ENCODE data around the gene SMTN. TPM values are rescaled to one million over a fixed set of nuclear protein-coding genes. Genes with fewer than 3 reads are reported as not detected.
A peak's percentile ranks its signal among the peaks of the same experiment; 100 is the strongest.
"Not testable (repeated sequence)": the region's sequence is repeated elsewhere in the genome, so short reads cannot be mapped to it uniquely, and the experiment has no call there.

Gene SMTN
- total and polyA plus RNA-seq, 9 of the 15 experiments (the other 6 are each of a cell fraction or from before 2014, with no cell fraction given): 2.5 to 41.1 (median 16.1) TPM

DNA sequence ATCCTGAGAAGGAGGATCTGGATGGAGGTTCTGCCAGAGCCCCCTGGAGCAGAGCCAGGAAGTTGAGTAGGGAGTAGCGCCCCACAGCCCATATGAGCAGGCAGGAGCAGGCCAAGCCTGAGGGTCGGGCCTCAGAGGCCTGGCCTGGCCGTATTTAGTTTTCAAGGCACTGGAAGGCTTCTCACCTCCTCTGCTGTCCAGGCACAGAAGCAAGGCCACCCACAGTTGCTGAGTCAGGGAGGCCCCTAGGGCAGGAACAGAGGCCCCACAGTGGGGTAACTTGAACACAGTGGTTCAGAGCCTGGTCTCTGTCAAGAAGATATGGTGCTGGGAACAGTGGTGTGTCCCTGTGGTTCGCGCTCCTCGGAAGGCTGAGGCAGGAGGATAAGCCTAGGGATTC, 21.5 kb upstream of the SMTN start:
- POLR2A ChIA-PET; BruUV-seq (replicated peaks); H3K4me3 ChIP-seq; H3K9me3 ChIP-seq (replicated peaks; ENCODE audit: control insufficient read depth, insufficient read depth, low read depth, low read length); CTCF ChIA-PET (ENCODE audit: low intra/inter-chr PET ratio); H4K20me1 ChIP-seq (replicated peaks; ENCODE audit: control insufficient read depth, insufficient read depth, low read length); H3K36me3 ChIP-seq (ENCODE audit: control insufficient read depth, insufficient read depth, low read length); H3K27me3 ChIP-seq (ENCODE audit: control insufficient read depth in 2 of 2, insufficient read depth in 2 of 2, low read length in 2 of 2); H3K9me1 ChIP-seq (ENCODE audit: control insufficient read depth, insufficient read depth, low read length); H3K79me2 ChIP-seq (ENCODE audit: control insufficient read depth, insufficient read depth, low read length); in situ Hi-C loops (cut with MboI): not testable (repeated sequence)
- peak overlapping the region; percentile 39 for H3K4me2 ChIP-seq (ENCODE audit: insufficient read depth, low read length)
- DNase-seq (ENCODE audit: extremely low read depth in 1 of 4, low spot score in 3 of 4) (peak in 1 of 4 experiments; percentile 50), ATAC-seq (peak; percentile 59), FAIRE-seq (peak; percentile 64)
- peak; percentile 68 for TF ChIP-seq C11orf30 (IDR thresholded peaks at IDR 0.05; ENCODE audit: low read depth)
- TF ChIP-seq ZNF316 (IDR thresholded peaks at IDR 0.05): peak; percentile 75
- peak; percentile 50; the same call in 1 of the 2 replicates for TF ChIP-seq SMAD4 (CRISPR knock-in tag; conservative IDR thresholded peaks at IDR 0.05)
- 0 out of 2 replicates have a peak, but pooled peaks have one; percentile 25 for TF ChIP-seq CXXC5 (CRISPR knock-in tag; IDR thresholded peaks at IDR 0.05)
- TF ChIP-seq NFE2 (IDR thresholded peaks at IDR 0.05; ENCODE audit: low read depth): peak; percentile 56; the same call in 1 of the 2 replicates
- TF ChIP-seq DMBX1 (CRISPR knock-in tag; IDR thresholded peaks at IDR 0.05; ENCODE audit: borderline replicate concordance): 0 out of 2 replicates have a peak, but pooled peaks have one; percentile 37
- peak; percentile 55; the same call in 1 of the 2 replicates for TF ChIP-seq ZNF583 (CRISPR knock-in tag; IDR thresholded peaks at IDR 0.05)
- peak; percentile 52; the same call in 1 of the 2 replicates for TF ChIP-seq NFRKB (IDR thresholded peaks at IDR 0.05; ENCODE audit: low read depth)
- 0 out of 2 replicates have a peak, but pooled peaks have one; percentile 33 for TF ChIP-seq ZFX (CRISPR knock-in tag; IDR thresholded peaks at IDR 0.05)
- TF ChIP-seq, protein P1, sequence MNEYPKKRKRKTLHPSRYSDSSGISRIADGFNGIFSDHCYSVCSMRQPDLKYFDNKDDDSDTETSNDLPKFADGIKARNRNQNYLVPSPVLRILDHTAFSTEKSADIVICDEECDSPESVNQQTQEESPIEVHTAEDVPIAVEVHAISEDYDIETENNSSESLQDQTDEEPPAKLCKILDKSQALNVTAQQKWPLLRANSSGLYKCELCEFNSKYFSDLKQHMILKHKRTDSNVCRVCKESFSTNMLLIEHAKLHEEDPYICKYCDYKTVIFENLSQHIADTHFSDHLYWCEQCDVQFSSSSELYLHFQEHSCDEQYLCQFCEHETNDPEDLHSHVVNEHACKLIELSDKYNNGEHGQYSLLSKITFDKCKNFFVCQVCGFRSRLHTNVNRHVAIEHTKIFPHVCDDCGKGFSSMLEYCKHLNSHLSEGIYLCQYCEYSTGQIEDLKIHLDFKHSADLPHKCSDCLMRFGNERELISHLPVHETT (CRISPR knock-in tag; conservative IDR thresholded peaks at IDR 0.05 in 1 of 2, IDR thresholded peaks at IDR 0.05 in 1 of 2): peak in 1 of 2 experiments; percentile 25; a peak in 1 of 4 replicates
- TF ChIP-seq MAFK (IDR thresholded peaks at IDR 0.05; ENCODE audit: low read length): peak; percentile 13; the same call in 1 of the 2 replicates
- TF ChIP-seq NFIC (IDR thresholded peaks at IDR 0.05): peak; percentile 32; the same call in 1 of the 2 replicates
- TF ChIP-seq MAFG (tag; conservative IDR thresholded peaks at IDR 0.05): peak; percentile 47; the same call in 1 of the 2 replicates
- TF ChIP-seq, protein P2, sequence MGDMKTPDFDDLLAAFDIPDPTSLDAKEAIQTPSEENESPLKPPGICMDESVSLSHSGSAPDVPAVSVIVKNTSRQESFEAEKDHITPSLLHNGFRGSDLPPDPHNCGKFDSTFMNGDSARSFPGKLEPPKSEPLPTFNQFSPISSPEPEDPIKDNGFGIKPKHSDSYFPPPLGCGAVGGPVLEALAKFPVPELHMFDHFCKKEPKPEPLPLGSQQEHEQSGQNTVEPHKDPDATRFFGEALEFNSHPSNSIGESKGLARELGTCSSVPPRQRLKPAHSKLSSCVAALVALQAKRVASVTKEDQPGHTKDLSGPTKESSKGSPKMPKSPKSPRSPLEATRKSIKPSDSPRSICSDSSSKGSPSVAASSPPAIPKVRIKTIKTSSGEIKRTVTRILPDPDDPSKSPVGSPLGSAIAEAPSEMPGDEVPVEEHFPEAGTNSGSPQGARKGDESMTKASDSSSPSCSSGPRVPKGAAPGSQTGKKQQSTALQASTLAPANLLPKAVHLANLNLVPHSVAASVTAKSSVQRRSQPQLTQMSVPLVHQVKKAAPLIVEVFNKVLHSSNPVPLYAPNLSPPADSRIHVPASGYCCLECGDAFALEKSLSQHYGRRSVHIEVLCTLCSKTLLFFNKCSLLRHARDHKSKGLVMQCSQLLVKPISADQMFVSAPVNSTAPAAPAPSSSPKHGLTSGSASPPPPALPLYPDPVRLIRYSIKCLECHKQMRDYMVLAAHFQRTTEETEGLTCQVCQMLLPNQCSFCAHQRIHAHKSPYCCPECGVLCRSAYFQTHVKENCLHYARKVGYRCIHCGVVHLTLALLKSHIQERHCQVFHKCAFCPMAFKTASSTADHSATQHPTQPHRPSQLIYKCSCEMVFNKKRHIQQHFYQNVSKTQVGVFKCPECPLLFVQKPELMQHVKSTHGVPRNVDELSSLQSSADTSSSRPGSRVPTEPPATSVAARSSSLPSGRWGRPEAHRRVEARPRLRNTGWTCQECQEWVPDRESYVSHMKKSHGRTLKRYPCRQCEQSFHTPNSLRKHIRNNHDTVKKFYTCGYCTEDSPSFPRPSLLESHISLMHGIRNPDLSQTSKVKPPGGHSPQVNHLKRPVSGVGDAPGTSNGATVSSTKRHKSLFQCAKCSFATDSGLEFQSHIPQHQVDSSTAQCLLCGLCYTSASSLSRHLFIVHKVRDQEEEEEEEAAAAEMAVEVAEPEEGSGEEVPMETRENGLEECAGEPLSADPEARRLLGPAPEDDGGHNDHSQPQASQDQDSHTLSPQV (IDR thresholded peaks at IDR 0.05): peak; percentile 88
- intact Hi-C loops (cut with micrococcal nuclease): loop anchor here (5.0 kb wide), 1 partner anchor 92 kb away; the partner anchor contains the start of genes MORC2 and TUG1
- peak overlapping the region; percentile 98 for H2AFZ ChIP-seq (ENCODE audit: low read depth, low read length)
- H3K27ac ChIP-seq (ENCODE audit: extremely low read depth, low read depth, low read length): peak overlapping the region; percentile 86
- H3K4me1 ChIP-seq (replicated peaks in 1 of 2; ENCODE audit: control insufficient read depth in 2 of 2, insufficient read depth in 2 of 2, low read length in 2 of 2): peaks cover 15 to 16% of the 10 kb centered on the region in 2 experiments; a peak in 3 of 5 replicates
- peak overlapping the region; percentile 65 to 81 for H3K9ac ChIP-seq (ENCODE audit: insufficient read depth in 1 of 2, low read depth in 2 of 2, low read length in 2 of 2)
- 27% methylated on average over 6 of the region's 6 CpGs for WGBS (ENCODE audit: insufficient coverage, low coverage, missing lambda C conversion rate)

All from K562 (cell line).